HFF-Myc (cell line): ENCODE data around the gene SLC4A1.

ENCODE experiments used
- DNase-seq: peaks from one replicate; pipeline ENCODE4 v3.0.0-alpha.2; 2011; ENCODE audit warnings: low read depth; ENCODE audit errors: extremely low read depth
- H3K4me3 ChIP-seq: replicated peaks from 2 replicates; pipeline ENCODE4 v1.5.1; 2011; ENCODE audit warnings: low read depth, mild to moderate bottlenecking, control low read depth, low read length
- CTCF ChIP-seq: IDR thresholded peaks from 2 replicates; pipeline ENCODE4 v1.5.1; 2012; ENCODE audit warnings: mild to moderate bottlenecking, low read depth, low read length, control low read depth; ENCODE audit errors: missing control alignments

SLC4A1 gene

GRCh38 chr17:44209786-44210341 lies 58.1 kb downstream of the SLC4A1 start:
- H3K4me3 ChIP-seq: no peak overlapping the region
- TF ChIP-seq CTCF: no peak

DNA sequence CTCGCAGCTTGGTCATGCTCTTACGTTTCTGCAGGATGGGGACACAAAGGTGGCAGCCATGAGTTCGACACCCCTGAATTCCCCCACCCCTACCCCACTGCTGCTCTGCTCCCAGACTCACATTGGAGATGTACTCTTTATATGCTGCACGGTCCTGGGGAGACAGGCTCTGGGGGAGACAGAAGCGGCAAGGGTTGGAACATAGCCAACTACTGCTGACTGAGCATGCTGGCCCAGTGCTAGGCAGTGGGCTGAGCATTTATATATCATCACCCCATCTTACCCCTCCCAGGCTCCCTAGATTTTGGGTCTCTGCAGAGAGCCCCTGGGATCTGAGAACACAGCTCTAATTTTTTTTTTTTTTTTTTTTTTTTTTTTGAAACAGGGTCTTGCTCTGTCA lies 60.2 kb downstream of the SLC4A1 start:
- DNase-seq: no peak
- no peak overlapping the region for H3K4me3 ChIP-seq
- TF ChIP-seq CTCF: no peak

More at GRCh38 chr17:44209786-44210341, 58.1 kb downstream of the SLC4A1 start:
- no peak for DNase-seq

GRCh38 chr17:44207319-44207718 lies 60.6 kb downstream of the SLC4A1 start:
- no peak for TF ChIP-seq CTCF
- H3K4me3 ChIP-seq: no peak overlapping the region
- no peak for DNase-seq

- H3K4me3 ChIP-seq: no peak overlapping the region
- no peak for TF ChIP-seq CTCF
- DNase-seq: no peak
Observed at GRCh38 chr17:44206825-44207155, 61.1 kb downstream of the SLC4A1 start.

- TF ChIP-seq CTCF: peak; percentile 22
- no peak for DNase-seq
Observed at GRCh38 chr17:44205962-44206824, 61.7 kb downstream of the SLC4A1 start.

DNA sequence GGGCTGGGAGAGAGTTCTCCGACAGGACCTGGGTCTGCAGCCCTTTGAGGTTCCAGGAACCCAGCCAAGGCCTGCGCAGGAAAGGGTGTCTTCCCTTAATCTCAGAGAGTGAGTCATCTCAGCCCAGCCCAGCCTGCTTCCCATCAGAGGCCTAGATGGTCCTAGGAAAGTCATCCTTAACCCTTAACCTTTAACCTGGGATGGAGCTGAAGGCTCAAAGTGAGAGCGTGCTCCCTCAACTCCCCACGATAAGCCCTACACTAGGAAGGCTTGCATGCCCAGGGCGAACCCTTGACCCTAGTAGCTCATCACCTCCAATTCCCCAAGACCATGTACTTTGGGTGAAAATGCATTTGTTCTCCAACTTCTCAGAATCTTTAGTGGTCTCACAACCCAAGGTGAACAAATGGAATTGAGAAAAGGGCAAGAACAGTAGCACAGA lies 63.5 kb downstream of the SLC4A1 start:
- DNase-seq: no peak
- no peak for TF ChIP-seq CTCF
- no peak overlapping the region for H3K4me3 ChIP-seq

More at GRCh38 chr17:44205962-44206824, 61.7 kb downstream of the SLC4A1 start:
- H3K4me3 ChIP-seq: no peak overlapping the region
